Muscle layer of duodenum (tissue), 2 donors: Measurements from ENCODE around the gene RFX2.
A peak's percentile ranks its signal among the peaks of the same experiment; 100 is the strongest.
"Not testable (repeated sequence)": the region's sequence is repeated elsewhere in the genome, so short reads cannot be mapped to it uniquely, and the experiment has no call there.

ENCODE experiments used
- H3K27ac ChIP-seq: one replicate; pipeline ENCODE4 v1.7.0; 2013; ENCODE audit warnings: mild to moderate bottlenecking, low read length
- H3K27me3 ChIP-seq: one replicate; pipeline ENCODE4 v1.7.0; 2013; ENCODE audit warnings: low read depth, mild to moderate bottlenecking, control low read depth, low read length
- H3K36me3 ChIP-seq, 2 donors: one replicate each; pipeline ENCODE4 v1.7.0; 2013; ENCODE audit warnings: low read length in 2 of 2, control low read depth in 1 of 2, mild to moderate bottlenecking in 1 of 2; ENCODE audit not compliant: insufficient read depth in 2 of 2, control insufficient read depth in 1 of 2
- H3K4me1 ChIP-seq, 2 donors: one replicate each; pipeline ENCODE4 v1.7.0; 2013; ENCODE audit warnings: low read length in 2 of 2, mild to moderate bottlenecking in 2 of 2, control low read depth in 1 of 2, moderate library complexity in 1 of 2; ENCODE audit not compliant: insufficient read depth in 2 of 2, control insufficient read depth in 1 of 2
- H3K4me3 ChIP-seq, 2 donors: one replicate each; pipeline ENCODE4 v1.7.0; 2013; ENCODE audit warnings: low read length in 2 of 2, low read depth in 1 of 2, mild to moderate bottlenecking in 1 of 2
- H3K9me3 ChIP-seq, 2 donors: one replicate each; pipeline ENCODE4 v1.7.0; 2013; ENCODE audit warnings: low read length in 2 of 2, control low read depth in 1 of 2, mild to moderate bottlenecking in 1 of 2; ENCODE audit not compliant: control insufficient read depth in 1 of 2
- donor health status: healthy.

RFX2 gene

DNA sequence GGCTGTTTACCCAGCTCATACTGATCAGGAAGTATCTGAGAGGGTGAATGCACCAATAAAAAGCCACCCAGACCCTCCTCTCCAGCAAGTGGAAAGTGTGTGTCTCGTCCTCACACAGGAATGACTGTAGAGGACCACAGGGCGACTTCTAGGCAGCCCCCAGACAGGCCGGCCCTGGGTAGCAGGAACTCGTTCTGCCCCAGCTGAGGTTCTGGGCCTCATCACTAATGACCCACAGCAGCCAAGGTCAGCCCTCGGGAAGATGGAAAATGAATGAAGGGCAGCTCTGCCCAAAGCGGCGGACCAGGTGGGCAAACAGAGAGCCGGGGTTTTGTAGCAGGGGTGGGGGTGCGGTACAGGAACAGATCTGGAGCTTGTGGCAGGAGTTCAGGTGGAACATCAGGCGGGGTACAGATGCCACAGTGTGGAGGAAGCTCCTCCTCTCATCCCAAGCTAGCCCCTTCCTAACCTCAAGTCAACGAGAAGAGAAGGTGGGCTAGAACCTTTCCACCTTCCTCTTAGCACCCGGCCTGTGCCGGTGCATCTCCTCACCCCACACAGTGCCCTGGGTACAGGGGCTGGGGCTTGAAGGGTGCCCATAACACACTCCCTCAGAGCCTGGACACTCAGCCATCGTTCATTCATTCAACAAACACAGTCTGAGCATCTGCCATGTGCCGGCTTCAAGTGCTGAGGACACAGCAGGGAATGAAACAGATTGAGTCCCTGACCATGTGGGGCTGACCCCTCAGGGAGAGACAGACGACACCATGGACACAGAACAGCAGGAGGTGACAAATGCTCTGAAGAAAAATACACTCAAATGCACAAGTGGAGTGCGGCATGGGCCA is 36.2 kb downstream of the RFX2 start:
- Histone ChIP-seq H3K9me3 (no peaks in the 10 kb centered on the region), H3K4me1 (peaks cover 3 to 36% of the 10 kb centered on the region in 2 donors), H3K27me3 (no peaks in the 10 kb centered on the region), H3K27ac (peak overlapping the region; percentile 55), H3K36me3 (no peaks in the 10 kb centered on the region), H3K4me3 (no peak overlapping the region)

DNA sequence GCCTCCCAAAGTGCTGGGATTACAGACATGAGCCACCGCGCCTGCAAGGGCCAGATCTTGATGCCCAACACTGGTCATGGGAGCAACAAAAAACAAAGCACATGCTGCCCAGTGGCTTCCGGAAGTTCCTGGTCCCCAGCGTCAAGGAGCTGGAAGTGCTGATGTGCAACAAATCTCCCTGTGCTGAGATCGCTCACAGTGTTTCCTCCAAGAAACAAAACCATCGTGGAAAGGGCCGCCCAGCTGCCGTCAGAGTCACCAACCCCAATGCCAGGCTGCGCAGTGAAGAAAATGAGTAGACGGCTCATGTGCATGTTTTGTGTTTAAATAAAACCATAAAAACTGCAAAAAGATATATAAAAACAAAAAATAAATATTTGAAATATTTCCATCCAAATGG is 37.1 kb downstream of the RFX2 start:
- not testable (repeated sequence) for H3K9me3 ChIP-seq, H3K27ac ChIP-seq
- H3K4me1 ChIP-seq, result peaks cover 3 to 40% of the 10 kb centered on the region in 2 donors

DNA sequence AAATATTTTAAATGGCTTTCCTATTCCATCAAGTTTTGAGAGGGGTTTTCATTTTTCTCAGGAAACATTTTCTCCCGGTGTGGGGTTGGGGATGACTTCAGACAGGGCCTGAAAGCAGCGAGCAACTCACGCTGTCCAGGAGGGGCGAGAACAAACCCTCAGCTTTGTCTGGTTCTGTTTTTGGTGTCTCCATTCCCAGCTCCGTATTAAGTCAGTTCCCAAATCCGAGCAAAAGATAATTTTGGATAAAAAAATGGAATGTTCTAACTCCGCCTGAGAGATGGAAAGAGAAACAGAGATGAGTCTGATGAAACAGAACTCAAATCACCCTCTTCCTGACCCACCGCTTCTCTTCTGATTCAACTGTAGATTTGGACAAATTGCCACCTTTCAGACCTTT is 38.4 kb downstream of the RFX2 start:
- Histone ChIP-seq H3K4me3 (no peak overlapping the region), H3K36me3 (no peaks in the 10 kb centered on the region), H3K9me3 (no peaks in the 10 kb centered on the region), H3K4me1 (peaks cover 12 to 40% of the 10 kb centered on the region in 2 donors), H3K27me3 (no peaks in the 10 kb centered on the region), H3K27ac (peak overlapping the region; percentile 86)

More for the DNA sequence above, 37.1 kb downstream of the RFX2 start:
- not testable (repeated sequence) for H3K4me3 ChIP-seq, H3K36me3 ChIP-seq, H3K27me3 ChIP-seq

DNA sequence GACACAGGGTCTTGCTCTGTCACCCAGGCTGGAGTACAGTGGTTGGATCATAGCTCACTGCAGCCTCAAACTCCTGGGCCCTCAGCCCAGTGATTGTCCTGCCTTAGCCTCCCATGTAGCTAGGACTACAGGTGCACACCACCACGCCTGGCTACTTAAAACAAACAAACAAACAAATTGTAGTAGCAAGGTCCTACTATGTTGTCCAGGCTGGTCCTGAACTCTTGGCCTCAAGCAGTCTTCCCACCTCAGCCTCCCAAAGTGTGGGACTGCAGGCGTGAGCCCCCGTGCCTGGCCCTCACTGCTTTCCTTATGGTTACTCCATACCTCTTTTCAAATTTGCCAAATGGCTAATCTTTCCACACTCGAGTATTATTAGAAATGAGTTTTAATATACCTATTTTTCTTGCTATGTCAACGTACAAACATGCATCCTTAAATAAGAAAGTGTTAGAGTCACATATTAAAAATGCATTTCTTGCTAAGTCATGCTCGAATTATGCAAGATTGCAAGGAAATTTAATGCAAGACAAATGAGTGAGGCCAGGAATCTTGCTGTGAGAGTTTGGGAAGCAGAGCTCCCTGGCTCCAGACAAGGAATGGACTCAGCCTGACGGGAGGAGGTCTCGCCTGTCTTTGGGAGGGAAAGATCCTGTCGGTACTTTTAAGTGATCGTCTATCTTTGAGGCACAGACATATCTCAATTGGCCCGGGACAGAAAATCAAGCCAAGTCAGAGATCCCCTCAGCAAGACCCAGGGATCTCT is 39.4 kb downstream of the RFX2 start:
- peaks cover 17 to 33% of the 10 kb centered on the region in 2 donors for H3K4me1 ChIP-seq

DNA sequence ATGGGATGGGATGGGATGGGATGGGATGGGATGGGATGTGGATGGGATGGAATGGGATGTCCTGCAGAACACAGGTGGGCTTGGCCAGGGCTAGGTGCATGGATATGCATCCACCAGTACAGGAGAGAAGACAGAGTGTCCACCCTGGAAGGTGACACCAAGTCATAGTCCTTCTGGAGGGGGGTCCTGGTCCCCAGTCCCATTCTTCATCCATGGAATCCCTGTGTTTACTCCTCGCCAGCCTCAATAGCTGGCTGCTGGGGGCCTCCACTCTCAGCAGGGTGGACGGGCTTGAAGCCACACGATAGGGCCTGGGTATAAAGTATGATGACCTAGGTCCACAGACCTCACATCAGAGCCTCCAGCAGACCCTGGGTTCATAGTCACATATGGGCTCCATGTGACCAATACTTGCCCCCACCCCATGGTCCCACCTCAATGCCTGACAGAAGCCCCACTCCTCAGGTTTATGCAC is 40.1 kb downstream of the RFX2 start:
- no peaks in the 10 kb centered on the region for H3K9me3 ChIP-seq
- no peaks in the 10 kb centered on the region for H3K27me3 ChIP-seq
- no peaks in the 10 kb centered on the region for H3K36me3 ChIP-seq
- peaks cover 20 to 35% of the 10 kb centered on the region in 2 donors for H3K4me1 ChIP-seq
- H3K27ac ChIP-seq, result peak overlapping the region; percentile 86
- H3K4me3 ChIP-seq, result no peak overlapping the region

More for the DNA sequence above, 39.4 kb downstream of the RFX2 start:
- Histone ChIP-seq H3K27ac (peak overlapping the region; percentile 86), H3K36me3 (no peaks in the 10 kb centered on the region), H3K27me3 (no peaks in the 10 kb centered on the region), H3K4me3 (no peak overlapping the region), H3K9me3 (no peaks in the 10 kb centered on the region)

DNA sequence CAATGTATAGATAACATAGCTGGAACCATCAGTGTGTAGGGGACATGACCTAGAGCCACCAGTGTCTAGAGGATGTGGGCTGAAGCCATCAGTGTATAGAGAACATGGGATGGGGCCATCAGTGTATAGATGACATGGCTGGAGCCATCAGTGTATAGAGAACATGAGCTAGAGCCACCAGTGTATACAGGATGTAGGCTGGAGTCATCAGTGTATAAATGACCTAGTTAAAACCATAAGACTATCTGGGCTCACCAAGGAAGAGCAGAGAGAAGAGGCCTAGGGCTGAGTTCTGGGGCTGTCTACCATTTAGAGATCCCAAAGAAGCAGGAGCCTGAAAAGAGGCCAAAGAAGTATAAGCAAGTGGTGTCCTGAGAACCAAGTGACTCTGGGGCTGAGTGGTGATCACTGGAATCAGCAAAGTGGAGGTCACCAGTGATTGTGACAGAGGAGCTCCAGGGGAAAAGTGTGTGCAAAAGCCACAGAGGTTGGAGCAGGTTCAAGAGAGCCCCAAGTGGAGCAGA is 41.0 kb downstream of the RFX2 start:
- Histone ChIP-seq H3K9me3 (no peaks in the 10 kb centered on the region), H3K27me3 (no peaks in the 10 kb centered on the region), H3K36me3 (no peaks in the 10 kb centered on the region), H3K4me1 (peaks cover 17 to 44% of the 10 kb centered on the region in 2 donors), H3K27ac (peak overlapping the region; percentile 93), H3K4me3 (no peak overlapping the region)

DNA sequence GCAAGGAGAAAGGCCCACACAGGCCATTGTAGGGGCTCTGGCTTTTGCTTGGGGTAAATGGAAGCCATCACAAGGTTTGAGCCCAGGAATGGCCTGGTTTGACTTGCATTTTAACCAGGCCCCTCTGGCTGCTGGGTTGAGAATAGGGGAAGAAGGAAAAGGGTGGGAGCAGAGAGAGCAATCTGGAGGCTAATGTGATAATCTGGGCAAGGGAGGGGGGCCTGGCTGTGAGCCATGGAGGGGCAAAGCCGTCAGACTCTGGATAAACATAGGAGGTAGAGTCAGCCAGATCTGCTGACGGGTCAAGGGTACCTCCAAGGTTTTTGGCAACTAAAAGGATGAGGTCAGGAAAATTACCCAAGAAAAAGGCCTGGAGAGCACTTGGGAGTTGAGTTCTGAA is 41.6 kb downstream of the RFX2 start:
- peaks cover 17 to 49% of the 10 kb centered on the region in 2 donors for H3K4me1 ChIP-seq
- no peaks in the 10 kb centered on the region for H3K27me3 ChIP-seq
- H3K27ac ChIP-seq, result peak overlapping the region; percentile 93
- H3K9me3 ChIP-seq, result no peaks in the 10 kb centered on the region
- no peaks in the 10 kb centered on the region for H3K36me3 ChIP-seq
- H3K4me3 ChIP-seq, result no peak overlapping the region

DNA sequence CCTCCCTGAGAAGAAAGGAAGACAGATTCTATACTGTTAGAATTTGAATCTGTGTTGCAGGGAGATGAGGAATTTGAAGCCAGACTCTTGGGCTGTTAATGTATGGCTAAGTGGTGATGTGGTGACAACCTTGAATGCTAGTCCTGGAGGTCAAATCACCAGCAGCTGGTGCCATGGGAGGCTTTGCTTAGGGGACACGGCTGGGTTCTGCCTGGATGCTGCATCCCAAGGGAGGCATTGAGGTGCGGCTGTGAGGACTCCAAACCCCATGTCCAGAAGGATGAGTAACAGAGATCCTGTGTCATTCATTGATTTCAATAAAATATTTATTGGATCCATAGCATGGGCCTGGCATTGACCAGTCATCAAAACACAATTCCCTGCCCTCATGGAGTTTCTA is 42.3 kb downstream of the RFX2 start:
- H3K36me3 ChIP-seq, result no peaks in the 10 kb centered on the region
- H3K4me3 ChIP-seq, result peak overlapping the region in 1 of 2 donors; percentile 41
- peak overlapping the region; percentile 93 for H3K27ac ChIP-seq
- no peaks in the 10 kb centered on the region for H3K27me3 ChIP-seq
- no peaks in the 10 kb centered on the region for H3K9me3 ChIP-seq
- peaks cover 17 to 57% of the 10 kb centered on the region in 2 donors for H3K4me1 ChIP-seq

DNA sequence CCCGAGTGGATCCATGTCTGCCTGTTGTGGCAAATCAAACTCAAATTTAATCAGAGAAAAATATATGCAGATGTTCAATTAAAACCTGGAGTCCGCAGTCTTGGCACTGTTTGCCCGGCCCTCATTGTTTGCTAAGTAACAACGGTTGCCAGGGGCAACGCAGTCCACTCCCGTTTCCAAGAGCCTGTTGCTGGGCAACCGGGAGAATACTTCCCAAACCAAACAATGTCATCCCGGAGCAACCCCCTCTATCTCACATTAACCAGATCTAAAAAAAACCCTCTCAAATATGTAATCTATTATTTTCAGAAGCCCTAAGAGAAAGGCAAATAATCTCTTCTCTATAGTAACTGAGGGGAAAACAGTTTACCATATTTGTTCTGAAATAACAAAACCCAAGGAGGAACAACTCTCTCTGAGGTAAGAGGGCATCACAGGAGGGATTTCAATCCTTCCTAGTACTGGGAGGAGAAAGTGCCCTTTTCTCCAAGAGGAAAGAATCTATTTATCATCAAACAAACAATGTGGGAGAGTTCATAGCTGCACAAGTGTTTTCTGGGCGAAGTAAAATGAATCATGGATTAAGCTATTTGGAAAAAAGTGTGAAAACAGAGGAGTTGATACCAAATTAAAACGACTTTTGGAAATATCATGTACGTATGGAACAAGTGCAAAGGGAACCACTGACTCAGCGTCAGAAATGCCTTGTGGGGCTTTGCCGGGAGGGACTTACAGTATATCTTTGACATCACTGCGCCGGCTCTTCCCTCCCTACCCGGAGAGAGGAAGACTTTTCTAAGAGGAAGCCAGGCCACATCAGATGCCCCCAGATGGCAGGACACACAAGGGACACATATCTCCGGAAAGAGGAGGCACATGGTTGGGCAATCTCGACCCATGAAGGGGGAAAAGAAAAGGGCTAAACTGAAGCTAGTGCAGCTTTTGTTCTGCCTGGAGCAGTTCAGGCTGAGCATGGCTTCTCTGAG is 43.3 kb downstream of the RFX2 start:
- Histone ChIP-seq H3K9me3 (no peaks in the 10 kb centered on the region), H3K27ac (peak overlapping the region; percentile 93), H3K4me1 (peaks cover 26 to 54% of the 10 kb centered on the region in 2 donors), H3K27me3 (no peaks in the 10 kb centered on the region), H3K4me3 (peak overlapping the region in 1 of 2 donors; percentile 41), H3K36me3 (no peaks in the 10 kb centered on the region)

DNA sequence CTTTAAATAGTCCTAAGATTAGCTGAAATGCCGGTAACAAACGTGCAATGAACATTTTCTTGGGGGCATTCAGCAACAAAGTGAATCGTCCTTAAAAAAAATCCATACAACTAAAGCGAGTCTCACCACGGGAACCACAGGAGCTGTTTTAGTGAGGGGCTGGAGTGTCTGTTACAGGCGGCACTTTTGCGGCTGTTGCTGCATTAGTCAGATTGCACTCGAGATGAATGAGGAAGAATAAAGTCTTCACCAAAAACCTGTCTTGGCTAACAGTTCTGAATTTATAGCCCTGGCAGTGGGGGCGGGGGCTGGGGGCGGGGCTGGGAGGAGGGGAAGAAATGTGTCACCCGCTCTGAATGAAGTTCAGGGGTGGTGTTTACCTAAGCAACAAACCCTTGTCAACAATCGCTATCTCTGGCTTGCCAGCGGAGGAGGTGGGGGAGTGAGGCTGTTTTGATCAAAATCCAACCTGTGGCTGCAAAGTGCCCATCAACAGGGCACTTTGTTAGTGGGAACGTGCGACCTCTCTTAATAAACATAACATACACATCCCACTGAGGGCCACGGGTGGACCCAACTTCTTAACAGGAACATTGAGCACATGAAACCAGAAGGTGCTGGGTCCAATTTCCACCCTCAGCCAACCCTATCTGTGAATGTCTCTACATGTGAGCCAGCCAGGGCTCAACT is 44.5 kb downstream of the RFX2 start:
- Histone ChIP-seq H3K27me3 (no peaks in the 10 kb centered on the region), H3K4me1 (peaks cover 35 to 56% of the 10 kb centered on the region in 2 donors), H3K36me3 (no peaks in the 10 kb centered on the region), H3K27ac (peak overlapping the region; percentile 93), H3K9me3 (no peaks in the 10 kb centered on the region), H3K4me3 (peak overlapping the region in 1 of 2 donors; percentile 41)
